ENCODE data around the gene TSKU.

TSKU gene

GRCh38 chr11:76769645-76770586 lies 13.2 kb upstream of the TSKU start:
- DNase-seq = no peak
- Histone ChIP-seq H3K27ac (peak overlapping the region; percentile 72 to 78), H3K9me3 (no peaks in the 10 kb centered on the region), H3K4me1 (peaks cover 0 to 73% (median 62%) of the 10 kb centered on the region in 4 donors), H3K4me3 (no peak overlapping the region), H3K36me3 (no peaks in the 10 kb centered on the region), H3K27me3 (no peaks in the 10 kb centered on the region)
- intact Hi-C loops (cut with DNase I; ENCODE audit: low total_unique reads) = no loop called here
- no peak for TF ChIP-seq CTCF (IDR thresholded peaks at IDR 0.05)

- no peak for TF ChIP-seq CTCF (IDR thresholded peaks at IDR 0.05)
- Histone ChIP-seq H3K9me3 (no peaks in the 10 kb centered on the region), H3K4me3 (no peak overlapping the region), H3K27me3 (no peaks in the 10 kb centered on the region), H3K36me3 (no peaks in the 10 kb centered on the region), H3K4me1 (peaks cover 0 to 73% (median 63%) of the 10 kb centered on the region in 4 donors), H3K27ac (peak overlapping the region; percentile 72 to 78)
- peak; percentile 88 to 91 for DNase-seq
- intact Hi-C loops (cut with DNase I; ENCODE audit: low total_unique reads) = no loop called here
Measured at GRCh38 chr11:76770642-76771445, 12.3 kb upstream of the TSKU start.

GRCh38 chr11:76771446-76772099 lies 11.6 kb upstream of the TSKU start:
- Histone ChIP-seq H3K27ac (peak overlapping the region; percentile 72 to 78), H3K27me3 (no peaks in the 10 kb centered on the region), H3K9me3 (no peaks in the 10 kb centered on the region), H3K4me1 (peaks cover 0 to 73% (median 63%) of the 10 kb centered on the region in 4 donors), H3K36me3 (no peaks in the 10 kb centered on the region), H3K4me3 (no peak overlapping the region)
- intact Hi-C loops (cut with DNase I; ENCODE audit: low total_unique reads) = no loop called here
- no peak for TF ChIP-seq CTCF (IDR thresholded peaks at IDR 0.05)
- DNase-seq = no peak

- Histone ChIP-seq H3K27me3 (no peaks in the 10 kb centered on the region), H3K36me3 (no peaks in the 10 kb centered on the region), H3K4me3 (no peak overlapping the region), H3K9me3 (no peaks in the 10 kb centered on the region), H3K4me1 (peaks cover 0 to 73% (median 63%) of the 10 kb centered on the region in 4 donors), H3K27ac (peak overlapping the region; percentile 72 to 78)
- peak in 1 of 2 donors; percentile 66 for DNase-seq
- intact Hi-C loops (cut with DNase I; ENCODE audit: low total_unique reads) = no loop called here
- TF ChIP-seq CTCF (IDR thresholded peaks at IDR 0.05) = no peak
Measured at GRCh38 chr11:76772100-76772782, 10.9 kb upstream of the TSKU start.

- H3K4me1 ChIP-seq = peaks cover 0 to 72% (median 62%) of the 10 kb centered on the region in 4 donors
- peak overlapping the region; percentile 72 to 78 for H3K27ac ChIP-seq
- TF ChIP-seq CTCF (IDR thresholded peaks at IDR 0.05) = no peak
- intact Hi-C loops (cut with DNase I; ENCODE audit: low total_unique reads) = no loop called here
- H3K36me3 ChIP-seq = no peaks in the 10 kb centered on the region
- no peak overlapping the region for H3K4me3 ChIP-seq
- DNase-seq = no peak
- no peaks in the 10 kb centered on the region for H3K27me3 ChIP-seq
- no peaks in the 10 kb centered on the region for H3K9me3 ChIP-seq
Measured at GRCh38 chr11:76772783-76773106, 10.4 kb upstream of the TSKU start.
